IMR-90 (cell line): ENCODE results near the gene MRPS18A. TPM values are rescaled to one million over a fixed set of nuclear protein-coding genes. Genes with fewer than 3 reads are reported as not detected.

ENCODE experiments used
- ATAC-seq: fragments of 200-7000 bp; cut with Tn5 transposase; 2 replicates; pipeline ENCODE4 v1.9.1; 2020; ENCODE audit warnings: low read depth, mild to moderate bottlenecking, moderate library complexity
- BruUV-seq: library from RNA; stranded (reverse); fragments of 400-500 nt; replicated peaks from 2 replicates; lab custom pipeline; 2021; lab: Mats Ljungman, UMichigan
- CTCF ChIA-PET: fragments of 300-600 bp; formaldehyde crosslinking; extraction: SDS; loops from one replicate; lab custom pipeline; 2021; ENCODE audit warnings: antibody characterized with exemption; lab: Yijun Ruan, JAX
- POLR2A ChIA-PET: fragments of 300-600 bp; sonication (Branson Sonifier 250); formaldehyde crosslinking; loops from one replicate; lab custom pipeline; 2022; ENCODE audit warnings: antibody characterized with exemption; ENCODE audit not compliant: unreplicated experiment; lab: Charles Lee
- DNase-seq: peaks from one replicate; pipeline ENCODE4 v3.0.0; 2013
- H2AFZ ChIP-seq: replicated peaks from 2 replicates; pipeline ENCODE3; 2013; ENCODE audit warnings: low read length, mild to moderate bottlenecking; ENCODE audit not compliant: poor library complexity
- H2AK5ac ChIP-seq: 2 replicates; pipeline ENCODE4 v1.6.1; 2013; ENCODE audit warnings: low read depth, low read length, inconsistent platforms
- H2AK9ac ChIP-seq: replicated peaks from 2 replicates; pipeline ENCODE3; 2013; ENCODE audit warnings: mild to moderate bottlenecking, low read depth, low read length, moderate library complexity; ENCODE audit not compliant: poor library complexity
- H2BK120ac ChIP-seq: 2 replicates; pipeline ENCODE4 v1.6.1; 2013; ENCODE audit warnings: low read depth, low read length, inconsistent platforms
- H2BK15ac ChIP-seq: 3 replicates; pipeline ENCODE4 v1.6.1; 2013; ENCODE audit warnings: low read depth, low read length, inconsistent platforms
- H2BK20ac ChIP-seq: 2 replicates; pipeline ENCODE4 v1.6.1; 2013; ENCODE audit warnings: low read depth, mild to moderate bottlenecking, inconsistent platforms, low read length, moderate library complexity
- H2BK5ac ChIP-seq: 2 replicates; pipeline ENCODE4 v1.6.1; 2013; ENCODE audit warnings: mild to moderate bottlenecking, low read depth, low read length, inconsistent platforms; ENCODE audit not compliant: poor library complexity, severe bottlenecking
- H3K14ac ChIP-seq: replicated peaks from 2 replicates; pipeline ENCODE4 v1.6.1; 2013; ENCODE audit warnings: low read depth, low read length, inconsistent platforms
- H3K18ac ChIP-seq: 2 replicates; pipeline ENCODE4 v1.6.1; 2013; ENCODE audit warnings: low read depth, low read length, control low read depth
- H3K23ac ChIP-seq: 2 replicates; pipeline ENCODE4 v1.6.1; 2013; ENCODE audit warnings: low read depth, low read length, inconsistent platforms
- H3K27ac ChIP-seq: 2 replicates; pipeline ENCODE4 v1.5.1; 2013; ENCODE audit warnings: mild to moderate bottlenecking, control low read depth, low read length; ENCODE audit not compliant: insufficient read depth
- H3K27me3 ChIP-seq: 2 replicates; pipeline ENCODE4 v1.6.1; 2013; ENCODE audit warnings: low read length; ENCODE audit not compliant: control insufficient read depth, insufficient read depth
- H3K36me3 ChIP-seq: 2 replicates; pipeline ENCODE4 v1.6.1; 2013; ENCODE audit warnings: low read length, mixed read lengths; ENCODE audit not compliant: control insufficient read depth, insufficient read depth
- H3K4ac ChIP-seq: 2 replicates; pipeline ENCODE4 v1.6.1; 2013; ENCODE audit warnings: low read depth, low read length, inconsistent platforms
- H3K4me1 ChIP-seq: 2 replicates; pipeline ENCODE4 v1.6.1; 2013; ENCODE audit warnings: low read length, mixed read lengths; ENCODE audit not compliant: control insufficient read depth, insufficient read depth
- H3K4me2 ChIP-seq: 2 replicates; pipeline ENCODE4 v1.6.1; 2013; ENCODE audit warnings: low read depth, mild to moderate bottlenecking, control low read depth, low read length, moderate library complexity
- H3K4me3 ChIP-seq: 2 replicates; pipeline ENCODE4 v1.5.1; 2013; ENCODE audit warnings: low read depth, mild to moderate bottlenecking, control low read depth, low read length, moderate library complexity; ENCODE audit not compliant: insufficient read depth
- H3K56ac ChIP-seq: 2 replicates; pipeline ENCODE4 v1.6.1; 2013; ENCODE audit warnings: low read length, inconsistent platforms; ENCODE audit not compliant: insufficient read depth; ENCODE audit errors: extremely low read depth
- H3K79me1 ChIP-seq, 2 experiments: 2 replicates each; pipeline ENCODE4 v1.6.1; 2013; ENCODE audit warnings: low read length in 2 of 2, inconsistent platforms in 1 of 2, low read depth in 1 of 2
- H3K9ac ChIP-seq: 2 replicates; pipeline ENCODE4 v1.6.1; 2013; ENCODE audit warnings: low read depth, low read length, control low read depth
- H3K9me1 ChIP-seq: 2 replicates; pipeline ENCODE4 v1.6.1; 2013; ENCODE audit warnings: low read length, inconsistent platforms; ENCODE audit not compliant: insufficient read depth
- H3K9me3 ChIP-seq: 2 replicates; pipeline ENCODE4 v1.6.1; 2013; ENCODE audit warnings: low read length; ENCODE audit not compliant: control insufficient read depth, insufficient read depth
- H4K20me1 ChIP-seq: 2 replicates; pipeline ENCODE4 v1.6.1; 2013; ENCODE audit warnings: low read length, inconsistent platforms; ENCODE audit not compliant: insufficient read depth
- H4K5ac ChIP-seq: 2 replicates; pipeline ENCODE4 v1.6.1; 2013; ENCODE audit warnings: mild to moderate bottlenecking, low read depth, low read length, control low read depth
- H4K8ac ChIP-seq, 2 experiments: 2 replicates each; pipeline ENCODE4 v1.6.1; 2013; ENCODE audit warnings: low read depth in 2 of 2, low read length in 2 of 2, control low read depth in 1 of 2, inconsistent platforms in 1 of 2
- H4K91ac ChIP-seq: 2 replicates; pipeline ENCODE4 v1.6.1; 2013; ENCODE audit warnings: low read depth, low read length, inconsistent platforms; ENCODE audit not compliant: insufficient read depth
- BHLHE40 ChIP-seq: fragments of 150-350 bp; IDR thresholded peaks from 2 replicates; pipeline ENCODE4 v1.6.1; 2016; ENCODE audit warnings: mild to moderate bottlenecking, low read depth, low read length
- CEBPB ChIP-seq: IDR thresholded peaks from 2 replicates; pipeline ENCODE4 v1.6.1; 2012; ENCODE audit warnings: low read depth, low read length, improper control_type of control experiment
- CHD1 ChIP-seq: IDR thresholded peaks from 2 replicates; pipeline ENCODE4 v1.6.1; 2012; ENCODE audit warnings: low read depth, low read length, improper control_type of control experiment
- FOS ChIP-seq: fragments of 150-350 bp; IDR thresholded peaks from 2 replicates; pipeline ENCODE4 v1.6.1; 2016; ENCODE audit warnings: low read depth, low read length
- MAZ ChIP-seq: IDR thresholded peaks from 2 replicates; pipeline ENCODE4 v1.6.1; 2012; ENCODE audit warnings: low read depth, mild to moderate bottlenecking, low read length, improper control_type of control experiment, moderate library complexity, borderline replicate concordance
- WGBS, 2 experiments: methylation state at CpG; one replicate each; pipeline versions ENCODE4 v1.1.5 to v1.1.7; 2013; ENCODE audit warnings: missing lambda C conversion rate in 2 of 2; ENCODE audit not compliant: insufficient read length in 1 of 2; ENCODE audit errors: extremely low coverage in 2 of 2; 5-methylcytosine and 5-hydroxymethylcytosine counted together
- dilution Hi-C: fragments of 300-500 bp; cut with HindIII; formaldehyde crosslinking; loops from one replicate; pipeline ENCODE4 v1.14.3; 2018; ENCODE audit warnings: low sequenced_read_pairs; ENCODE audit not compliant: unreplicated experiment
- in situ Hi-C: fragments of 300-500 bp; cut with MboI; formaldehyde crosslinking; loops from 3 replicates; pipeline ENCODE4 v1.14.3; 2019; ENCODE audit warnings: low sequenced_read_pairs, inconsistent platforms, mixed read lengths
- intact Hi-C: fragments of 100-400 bp; cut with micrococcal nuclease; formaldehyde crosslinking; loops from 2 replicates; pipeline ENCODE4 v1.10.0; 2022
- polyA plus RNA-seq, 3 experiments: library from polyadenylated mRNA; depleted of rRNA; stranded (reverse); fragments of >200 nt; gene quantifications; 2 replicates each; pipeline ENCODE4 v1.2.3, GENCODE V29; 2012; ENCODE audit warnings: low replicate concordance in 1 of 3
- total RNA-seq: library from RNA; depleted of rRNA; stranded (reverse); fragments of >200 nt; gene quantifications from 2 replicates; pipeline ENCODE4 v1.2.3, GENCODE V29; 2012

MRPS18A gene
- total and polyA plus RNA-seq, 2 of the 4 experiments (the other 2 are of a cell fraction), result 47.0 to 56.6 TPM

DNA sequence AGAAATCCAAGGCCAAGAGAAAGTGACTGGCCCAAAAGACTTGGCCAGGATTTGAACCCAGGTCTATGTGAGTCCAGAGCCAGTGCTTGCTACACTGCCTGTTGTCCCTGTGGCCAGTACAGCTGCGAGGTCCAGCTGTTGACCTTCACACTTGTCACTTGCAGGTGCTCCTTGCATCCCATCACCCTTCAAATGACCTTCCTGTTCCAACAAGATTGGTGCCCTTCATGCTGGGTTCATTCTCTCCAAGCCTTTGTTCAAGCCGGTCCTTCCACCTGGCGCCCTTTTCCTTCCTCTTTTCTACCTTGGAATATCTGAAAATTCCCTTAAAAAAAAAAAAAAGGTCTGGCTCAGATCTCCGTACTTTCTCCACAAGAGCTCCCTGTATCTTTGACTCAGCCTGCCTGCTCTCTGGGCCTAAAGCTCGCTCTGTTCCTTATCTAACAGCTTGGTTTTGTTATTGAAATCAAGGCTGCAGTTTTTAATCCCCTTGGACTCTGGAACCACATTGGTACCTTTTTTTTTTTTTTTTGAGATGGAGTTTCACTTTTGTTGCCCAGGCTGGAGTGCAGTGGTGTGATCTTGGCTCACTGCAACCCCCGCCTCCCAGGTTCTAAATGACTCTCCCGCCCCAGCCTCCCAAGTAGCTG is 22.2 kb upstream of the MRPS18A start (continued):
- no peak for TF ChIP-seq MAZ

DNA sequence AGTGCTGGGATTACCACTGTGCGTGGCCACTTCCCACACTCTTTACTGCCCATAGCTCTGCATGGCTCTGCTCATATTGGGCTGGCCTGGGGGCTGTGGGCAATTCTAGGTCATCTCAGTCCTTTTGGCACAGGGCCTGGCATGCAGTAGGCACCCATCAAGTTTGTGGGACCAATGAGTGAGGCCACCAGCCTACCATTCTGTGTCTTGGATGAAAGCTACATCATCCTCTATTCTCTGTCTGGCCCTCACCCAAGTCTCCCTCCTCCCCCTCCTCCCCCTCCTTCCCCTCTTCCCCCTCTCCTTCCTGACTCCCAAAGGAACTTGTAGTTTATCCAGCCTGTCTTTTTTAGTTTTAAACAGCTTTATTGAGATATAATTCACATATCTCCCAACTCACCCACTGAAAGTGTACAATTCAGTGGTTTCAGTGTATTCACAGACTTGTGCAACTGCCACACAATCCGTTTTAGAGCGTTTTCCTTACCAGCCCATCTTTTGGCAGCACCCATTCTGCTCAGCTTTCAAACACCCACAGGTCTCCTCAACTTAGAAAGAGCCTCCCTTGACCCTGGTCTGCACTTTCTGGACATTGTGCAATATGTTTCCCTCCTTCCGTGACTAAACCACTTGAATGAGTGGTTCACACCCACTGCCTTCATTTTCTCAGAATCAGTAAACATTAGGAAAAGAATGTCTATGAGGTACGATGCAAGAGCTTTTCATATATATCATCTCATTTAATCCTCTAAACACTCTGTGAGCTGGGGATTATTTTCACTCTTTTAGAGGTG is 21.5 kb upstream of the MRPS18A start:
- Histone ChIP-seq H2BK15ac (no peak overlapping the region; the same call in 2 of the 3 replicates), H3K18ac (peak overlapping the region; percentile 83), H3K27me3 (peaks cover 9% of the 10 kb centered on the region), H2AK5ac (peak overlapping the region; percentile 78), H2BK5ac (no peak overlapping the region), H2BK120ac (no peak overlapping the region), H3K56ac (no peak overlapping the region), H3K4me2 (peak overlapping the region; percentile 42), H2AFZ (no peak overlapping the region), H3K9me1 (peaks cover 3% of the 10 kb centered on the region; the same call in 1 of the 2 replicates), H3K9ac (no peak overlapping the region), H4K5ac (peak overlapping the region; percentile 70; the same call in 1 of the 2 replicates), H2AK9ac (no peak overlapping the region), H3K9me3 (no peaks in the 10 kb centered on the region), H3K23ac (no peak overlapping the region), H3K79me1 (no peaks in the 10 kb centered on the region), H3K27ac (peak overlapping the region; percentile 84; the same call in 1 of the 2 replicates), H3K4ac (0 out of 2 replicates have a peak overlapping the region, but pooled peaks have one; percentile 47), H3K4me3 (no peak overlapping the region), H3K36me3 (no peaks in the 10 kb centered on the region), H4K8ac (no peak overlapping the region), H4K20me1 (no peaks in the 10 kb centered on the region), H4K91ac (peak overlapping the region; percentile 32; the same call in 1 of the 2 replicates), H3K4me1 (peaks cover 19% of the 10 kb centered on the region), H2BK20ac (no peak overlapping the region), H3K14ac (peak overlapping the region; percentile 72; the same call in 1 of the 2 replicates)
- intact Hi-C loops, result no loop called here
- in situ Hi-C loops, result no loop called here
- DNase-seq (peak; percentile 82), ATAC-seq (peak; percentile 63)
- no TSS peak for BruUV-seq
- WGBS, 2 experiments, result 90% methylated on average over 1 of the region's 5 CpGs; no CpG with 5 or more reads in 1 of the 2 experiments
- dilution Hi-C loops, result no loop called here
- ChIA-PET CTCF (interaction anchor here (0.6 to 1.5 kb wide), 3 partner anchors 9 to 1449 kb away, joined by 3 to 4 read pairs (median 3); no protein-coding TSS in a partner anchor), POLR2A (no interaction called here)
- TF ChIP-seq CEBPB, result peak; percentile 99
- 0 out of 2 replicates have a peak, but pooled peaks have one; percentile 38 for TF ChIP-seq FOS
- TF ChIP-seq CHD1, result no peak
- peak; percentile 67 for TF ChIP-seq BHLHE40
